Measurements from ENCODE around the gene EEF2K. TPM values are rescaled to one million over a fixed set of nuclear protein-coding genes. Genes with fewer than 3 reads are reported as not detected.
A peak's percentile ranks its signal among the peaks of the same experiment; 100 is the strongest.

Gene EEF2K
- total and polyA plus RNA-seq, 2 of the 13 experiments (the other 11 are each of a cell fraction or from before 2014, with no cell fraction given) = 22.0 to 23.8 TPM

DNA sequence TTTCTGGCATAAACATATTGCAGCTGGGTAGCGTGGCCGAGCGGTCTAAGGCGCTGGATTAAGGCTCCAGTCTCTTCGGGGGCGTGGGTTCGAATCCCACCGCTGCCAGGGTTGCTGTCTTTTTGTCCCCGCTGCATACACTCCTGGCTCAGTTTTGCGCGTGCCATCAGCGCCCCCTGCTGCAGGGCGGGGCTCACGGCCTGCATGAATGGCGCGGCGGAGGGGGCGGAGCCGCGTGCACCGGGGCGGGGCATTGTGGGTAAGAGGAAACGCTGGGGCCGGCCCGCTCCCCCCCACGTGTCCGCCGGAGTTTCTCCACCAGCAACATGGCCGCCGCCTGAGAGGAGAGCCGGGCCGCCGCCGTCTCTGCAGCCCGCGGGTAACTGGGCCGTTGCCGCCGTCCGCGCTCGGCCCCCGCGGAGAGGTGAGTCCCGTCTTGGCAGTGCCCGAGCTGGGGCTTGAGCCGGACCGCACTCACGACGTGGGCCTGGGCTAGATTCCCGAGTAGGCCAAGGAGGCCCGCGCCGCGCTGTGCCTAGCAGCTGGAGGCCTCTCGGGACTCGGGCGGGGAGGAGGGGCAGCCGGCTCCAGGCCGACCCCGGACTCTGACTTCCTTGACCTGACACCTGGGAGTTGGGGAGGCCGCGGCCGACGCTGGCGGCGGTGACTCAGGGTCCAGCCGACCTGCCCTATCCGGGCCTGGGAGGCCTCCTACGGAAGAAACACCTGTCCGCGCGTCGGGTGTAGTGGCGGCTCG is 91.2 kb downstream of the EEF2K start, which contains the start of gene POLR3E (continued):
- TF ChIP-seq, protein P1, sequence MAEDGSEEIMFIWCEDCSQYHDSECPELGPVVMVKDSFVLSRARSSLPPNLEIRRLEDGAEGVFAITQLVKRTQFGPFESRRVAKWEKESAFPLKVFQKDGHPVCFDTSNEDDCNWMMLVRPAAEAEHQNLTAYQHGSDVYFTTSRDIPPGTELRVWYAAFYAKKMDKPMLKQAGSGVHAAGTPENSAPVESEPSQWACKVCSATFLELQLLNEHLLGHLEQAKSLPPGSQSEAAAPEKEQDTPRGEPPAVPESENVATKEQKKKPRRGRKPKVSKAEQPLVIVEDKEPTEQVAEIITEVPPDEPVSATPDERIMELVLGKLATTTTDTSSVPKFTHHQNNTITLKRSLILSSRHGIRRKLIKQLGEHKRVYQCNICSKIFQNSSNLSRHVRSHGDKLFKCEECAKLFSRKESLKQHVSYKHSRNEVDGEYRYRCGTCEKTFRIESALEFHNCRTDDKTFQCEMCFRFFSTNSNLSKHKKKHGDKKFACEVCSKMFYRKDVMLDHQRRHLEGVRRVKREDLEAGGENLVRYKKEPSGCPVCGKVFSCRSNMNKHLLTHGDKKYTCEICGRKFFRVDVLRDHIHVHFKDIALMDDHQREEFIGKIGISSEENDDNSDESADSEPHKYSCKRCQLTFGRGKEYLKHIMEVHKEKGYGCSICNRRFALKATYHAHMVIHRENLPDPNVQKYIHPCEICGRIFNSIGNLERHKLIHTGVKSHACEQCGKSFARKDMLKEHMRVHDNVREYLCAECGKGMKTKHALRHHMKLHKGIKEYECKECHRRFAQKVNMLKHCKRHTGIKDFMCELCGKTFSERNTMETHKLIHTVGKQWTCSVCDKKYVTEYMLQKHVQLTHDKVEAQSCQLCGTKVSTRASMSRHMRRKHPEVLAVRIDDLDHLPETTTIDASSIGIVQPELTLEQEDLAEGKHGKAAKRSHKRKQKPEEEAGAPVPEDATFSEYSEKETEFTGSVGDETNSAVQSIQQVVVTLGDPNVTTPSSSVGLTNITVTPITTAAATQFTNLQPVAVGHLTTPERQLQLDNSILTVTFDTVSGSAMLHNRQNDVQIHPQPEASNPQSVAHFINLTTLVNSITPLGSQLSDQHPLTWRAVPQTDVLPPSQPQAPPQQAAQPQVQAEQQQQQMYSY (CRISPR knock-in tag; IDR thresholded peaks at IDR 0.05) = 0 out of 2 replicates have a peak, but pooled peaks have one; percentile 17
- TF ChIP-seq, protein P2, sequence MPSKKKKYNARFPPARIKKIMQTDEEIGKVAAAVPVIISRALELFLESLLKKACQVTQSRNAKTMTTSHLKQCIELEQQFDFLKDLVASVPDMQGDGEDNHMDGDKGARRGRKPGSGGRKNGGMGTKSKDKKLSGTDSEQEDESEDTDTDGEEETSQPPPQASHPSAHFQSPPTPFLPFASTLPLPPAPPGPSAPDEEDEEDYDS (CRISPR knock-in tag; IDR thresholded peaks at IDR 0.05) = peak; percentile 93
- TF ChIP-seq ZNF709 (CRISPR knock-in tag; IDR thresholded peaks at IDR 0.05) (peak; percentile 99), ATF7-NPFF (CRISPR knock-in tag; IDR thresholded peaks at IDR 0.05; ENCODE audit: low read depth) (peak; percentile 100), IRF2 (CRISPR knock-in tag; IDR thresholded peaks at IDR 0.05) (peak; percentile 99), KLF13 (CRISPR knock-in tag; IDR thresholded peaks at IDR 0.05) (peak; percentile 73; the same call in 1 of the 2 replicates), ZSCAN31 (CRISPR knock-in tag; IDR thresholded peaks at IDR 0.05; ENCODE audit: low read depth) (peak; percentile 98), POLR2G (IDR thresholded peaks at IDR 0.05; ENCODE audit: low read depth, low read length) (peak; percentile 95), PRPF4 (IDR thresholded peaks at IDR 0.05; ENCODE audit: low read depth, low read length, poor library complexity, severe bottlenecking) (peak; percentile 35), SIX1 (CRISPR knock-in tag; IDR thresholded peaks at IDR 0.05; ENCODE audit: borderline replicate concordance) (no peak; the same call in none of the 2 replicates), ZNF12 (CRISPR knock-in tag; IDR thresholded peaks at IDR 0.05) (peak; percentile 59), ZNF367 (CRISPR knock-in tag; IDR thresholded peaks at IDR 0.05; ENCODE audit: borderline replicate concordance) (no peak; the same call in 1 of the 2 replicates)
- TF ChIP-seq, protein P3, sequence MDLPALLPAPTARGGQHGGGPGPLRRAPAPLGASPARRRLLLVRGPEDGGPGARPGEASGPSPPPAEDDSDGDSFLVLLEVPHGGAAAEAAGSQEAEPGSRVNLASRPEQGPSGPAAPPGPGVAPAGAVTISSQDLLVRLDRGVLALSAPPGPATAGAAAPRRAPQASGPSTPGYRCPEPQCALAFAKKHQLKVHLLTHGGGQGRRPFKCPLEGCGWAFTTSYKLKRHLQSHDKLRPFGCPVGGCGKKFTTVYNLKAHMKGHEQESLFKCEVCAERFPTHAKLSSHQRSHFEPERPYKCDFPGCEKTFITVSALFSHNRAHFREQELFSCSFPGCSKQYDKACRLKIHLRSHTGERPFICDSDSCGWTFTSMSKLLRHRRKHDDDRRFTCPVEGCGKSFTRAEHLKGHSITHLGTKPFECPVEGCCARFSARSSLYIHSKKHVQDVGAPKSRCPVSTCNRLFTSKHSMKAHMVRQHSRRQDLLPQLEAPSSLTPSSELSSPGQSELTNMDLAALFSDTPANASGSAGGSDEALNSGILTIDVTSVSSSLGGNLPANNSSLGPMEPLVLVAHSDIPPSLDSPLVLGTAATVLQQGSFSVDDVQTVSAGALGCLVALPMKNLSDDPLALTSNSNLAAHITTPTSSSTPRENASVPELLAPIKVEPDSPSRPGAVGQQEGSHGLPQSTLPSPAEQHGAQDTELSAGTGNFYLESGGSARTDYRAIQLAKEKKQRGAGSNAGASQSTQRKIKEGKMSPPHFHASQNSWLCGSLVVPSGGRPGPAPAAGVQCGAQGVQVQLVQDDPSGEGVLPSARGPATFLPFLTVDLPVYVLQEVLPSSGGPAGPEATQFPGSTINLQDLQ (CRISPR knock-in tag; IDR thresholded peaks at IDR 0.05) = peak; percentile 13; the same call in 1 of the 2 replicates
- TF ChIP-seq, protein P4, sequence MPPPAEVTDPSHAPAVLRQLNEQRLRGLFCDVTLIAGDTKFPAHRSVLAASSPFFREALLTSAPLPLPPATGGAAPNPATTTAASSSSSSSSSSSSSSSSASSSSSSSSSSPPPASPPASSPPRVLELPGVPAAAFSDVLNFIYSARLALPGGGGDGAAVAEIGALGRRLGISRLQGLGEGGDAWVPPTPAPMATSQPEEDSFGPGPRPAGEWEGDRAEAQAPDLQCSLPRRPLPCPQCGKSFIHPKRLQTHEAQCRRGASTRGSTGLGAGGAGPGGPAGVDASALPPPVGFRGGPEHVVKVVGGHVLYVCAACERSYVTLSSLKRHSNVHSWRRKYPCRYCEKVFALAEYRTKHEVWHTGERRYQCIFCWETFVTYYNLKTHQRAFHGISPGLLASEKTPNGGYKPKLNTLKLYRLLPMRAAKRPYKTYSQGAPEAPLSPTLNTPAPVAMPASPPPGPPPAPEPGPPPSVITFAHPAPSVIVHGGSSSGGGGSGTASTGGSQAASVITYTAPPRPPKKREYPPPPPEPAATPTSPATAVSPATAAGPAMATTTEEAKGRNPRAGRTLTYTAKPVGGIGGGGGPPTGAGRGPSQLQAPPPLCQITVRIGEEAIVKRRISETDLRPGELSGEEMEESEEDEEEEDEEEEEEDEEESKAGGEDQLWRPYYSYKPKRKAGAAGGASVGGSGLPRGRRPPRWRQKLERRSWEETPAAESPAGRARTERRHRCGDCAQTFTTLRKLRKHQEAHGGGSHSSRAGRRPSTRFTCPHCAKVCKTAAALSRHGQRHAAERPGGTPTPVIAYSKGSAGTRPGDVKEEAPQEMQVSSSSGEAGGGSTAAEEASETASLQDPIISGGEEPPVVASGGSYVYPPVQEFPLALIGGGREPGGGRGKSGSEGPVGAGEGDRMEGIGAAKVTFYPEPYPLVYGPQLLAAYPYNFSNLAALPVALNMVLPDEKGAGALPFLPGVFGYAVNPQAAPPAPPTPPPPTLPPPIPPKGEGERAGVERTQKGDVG (CRISPR knock-in tag; IDR thresholded peaks at IDR 0.05; ENCODE audit: borderline replicate concordance) = peak; percentile 98; the same call in 1 of the 2 replicates
- TF ChIP-seq, protein P5, sequence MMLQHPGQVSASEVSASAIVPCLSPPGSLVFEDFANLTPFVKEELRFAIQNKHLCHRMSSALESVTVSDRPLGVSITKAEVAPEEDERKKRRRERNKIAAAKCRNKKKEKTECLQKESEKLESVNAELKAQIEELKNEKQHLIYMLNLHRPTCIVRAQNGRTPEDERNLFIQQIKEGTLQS (CRISPR knock-in tag; IDR thresholded peaks at IDR 0.05) = peak; percentile 71
- TF ChIP-seq, protein P6, sequence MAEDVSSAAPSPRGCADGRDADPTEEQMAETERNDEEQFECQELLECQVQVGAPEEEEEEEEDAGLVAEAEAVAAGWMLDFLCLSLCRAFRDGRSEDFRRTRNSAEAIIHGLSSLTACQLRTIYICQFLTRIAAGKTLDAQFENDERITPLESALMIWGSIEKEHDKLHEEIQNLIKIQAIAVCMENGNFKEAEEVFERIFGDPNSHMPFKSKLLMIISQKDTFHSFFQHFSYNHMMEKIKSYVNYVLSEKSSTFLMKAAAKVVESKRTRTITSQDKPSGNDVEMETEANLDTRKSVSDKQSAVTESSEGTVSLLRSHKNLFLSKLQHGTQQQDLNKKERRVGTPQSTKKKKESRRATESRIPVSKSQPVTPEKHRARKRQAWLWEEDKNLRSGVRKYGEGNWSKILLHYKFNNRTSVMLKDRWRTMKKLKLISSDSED (CRISPR knock-in tag; IDR thresholded peaks at IDR 0.05) = peak; percentile 92; the same call in 1 of the 2 replicates

Measured in HepG2 (cell line).